ENCODE data around the gene KRTAP10-7. TPM values are rescaled to one million over a fixed set of nuclear protein-coding genes. Genes with fewer than 3 reads are reported as not detected.
A peak's percentile ranks its signal among the peaks of the same experiment; 100 is the strongest.
"Not testable (repeated sequence)": the region's sequence is repeated elsewhere in the genome, so short reads cannot be mapped to it uniquely, and the experiment has no call there.

KRTAP10-7 gene
- total RNA-seq, 2 experiments from 2014 or later = not detected

DNA sequence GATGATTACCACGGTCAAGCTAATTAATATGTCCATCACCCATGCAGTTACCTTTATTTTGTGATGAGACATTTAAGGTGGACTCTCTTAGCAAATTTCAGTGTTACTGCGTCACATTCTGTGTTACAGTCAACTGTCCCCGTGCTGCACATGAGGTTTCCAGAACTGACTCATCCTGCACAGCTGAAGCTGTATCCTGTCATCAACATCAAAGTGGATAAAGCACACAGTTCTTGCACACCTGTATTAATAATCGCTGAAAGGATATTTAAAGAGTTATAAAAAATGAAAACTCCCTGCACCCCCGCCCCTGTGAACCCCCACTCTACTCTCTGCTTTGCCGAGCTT is 16.6 kb upstream of the KRTAP10-7 start:
- peaks cover 15% of the 10 kb centered on the region for H3K4me1 Mint-ChIP-seq (ENCODE audit: low read depth)
- POLR2A ChIA-PET = no interaction called here
- H3K27me3 Mint-ChIP-seq = peaks cover 13% of the 10 kb centered on the region
- H3K4me3 Mint-ChIP-seq = no peak overlapping the region
- CTCF ChIA-PET = interaction anchor here (0.6 to 0.7 kb wide), 2 partner anchors 73 to 210 kb away, joined by 3 read pairs; no protein-coding TSS in a partner anchor
- DNase-seq = peak; percentile 71
- intact Hi-C loops (cut with micrococcal nuclease) = loop anchor here (10.0 kb wide), 1 partner anchor 71 kb away; the partner anchor contains the start of genes KRTAP12-3 and KRTAP12-4
- peaks cover 14% of the 10 kb centered on the region for H3K9me3 Mint-ChIP-seq
- H3K27ac Mint-ChIP-seq = no peak overlapping the region
- H3K36me3 Mint-ChIP-seq = peaks cover 2% of the 10 kb centered on the region

DNA sequence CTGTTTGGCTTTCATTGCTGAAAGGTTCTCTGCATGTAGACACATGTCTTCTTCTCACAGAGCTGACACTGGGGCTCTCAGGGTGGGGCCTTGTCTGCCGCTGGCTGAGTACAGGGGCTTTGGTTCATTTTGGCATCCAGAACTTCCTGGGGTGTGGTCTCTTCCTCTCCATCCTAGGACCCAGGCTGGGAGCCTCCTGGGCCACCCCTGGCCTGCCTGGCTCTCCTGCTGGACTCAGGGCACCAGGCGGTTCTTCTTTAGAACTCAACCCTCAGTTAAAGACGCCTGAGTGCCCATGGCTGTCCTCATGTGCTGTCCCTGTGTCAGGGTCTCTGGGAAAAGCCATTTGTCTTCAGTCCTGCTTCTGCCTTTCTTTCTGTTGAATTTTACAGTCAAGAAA is 14.5 kb upstream of the KRTAP10-7 start:
- intact Hi-C loops (cut with micrococcal nuclease) = loop anchor here (10.0 kb wide), 1 partner anchor 69 kb away; the partner anchor contains the start of genes KRTAP12-3 and KRTAP12-4
- Mint-ChIP-seq H3K27ac (no peak overlapping the region), H3K36me3 (peaks cover 2% of the 10 kb centered on the region), H3K27me3 (peaks cover 18% of the 10 kb centered on the region), H3K9me3 (peaks cover 9% of the 10 kb centered on the region), H3K4me3 (no peak overlapping the region), H3K4me1 (ENCODE audit: low read depth) (peaks cover 15% of the 10 kb centered on the region)
- no peak for DNase-seq
- POLR2A ChIA-PET = interaction anchor here (0.5 kb wide), 1 partner anchor 569 kb away, joined by 3 read pairs; no protein-coding TSS in a partner anchor
- CTCF ChIA-PET = no interaction called here

- no peak overlapping the region for H3K4me3 Mint-ChIP-seq
- peaks cover 4% of the 10 kb centered on the region for H3K4me1 Mint-ChIP-seq (ENCODE audit: low read depth)
- H3K9me3 Mint-ChIP-seq = no peaks in the 10 kb centered on the region
- intact Hi-C loops (cut with micrococcal nuclease) = loop anchor here (10.0 kb wide), 1 partner anchor 66 kb away; the partner anchor contains the start of genes KRTAP12-3 and KRTAP12-4
- DNase-seq = no peak
- no peaks in the 10 kb centered on the region for H3K36me3 Mint-ChIP-seq
- ChIA-PET CTCF (no interaction called here), POLR2A (no interaction called here)
- H3K27me3 Mint-ChIP-seq = peaks cover 18% of the 10 kb centered on the region
- H3K27ac Mint-ChIP-seq = no peak overlapping the region
These were observed 11.3 kb upstream of the KRTAP10-7 start for GRCh38 chr21:44589094-44589493.

- H3K4me1 Mint-ChIP-seq (ENCODE audit: low read depth) = no peaks in the 10 kb centered on the region
- peaks cover 18% of the 10 kb centered on the region for H3K27me3 Mint-ChIP-seq
- no peak overlapping the region for H3K4me3 Mint-ChIP-seq
- no peak for DNase-seq
- POLR2A ChIA-PET = no interaction called here
- intact Hi-C loops (cut with micrococcal nuclease) = loop anchor here (10.0 kb wide), 1 partner anchor 65 kb away; the partner anchor contains the start of genes KRTAP12-3 and KRTAP12-4
- CTCF ChIA-PET = no interaction called here
- no peak overlapping the region for H3K27ac Mint-ChIP-seq
- no peaks in the 10 kb centered on the region for H3K36me3 Mint-ChIP-seq
- no peaks in the 10 kb centered on the region for H3K9me3 Mint-ChIP-seq
These were observed 10.7 kb upstream of the KRTAP10-7 start for GRCh38 chr21:44589586-44590305.

DNA sequence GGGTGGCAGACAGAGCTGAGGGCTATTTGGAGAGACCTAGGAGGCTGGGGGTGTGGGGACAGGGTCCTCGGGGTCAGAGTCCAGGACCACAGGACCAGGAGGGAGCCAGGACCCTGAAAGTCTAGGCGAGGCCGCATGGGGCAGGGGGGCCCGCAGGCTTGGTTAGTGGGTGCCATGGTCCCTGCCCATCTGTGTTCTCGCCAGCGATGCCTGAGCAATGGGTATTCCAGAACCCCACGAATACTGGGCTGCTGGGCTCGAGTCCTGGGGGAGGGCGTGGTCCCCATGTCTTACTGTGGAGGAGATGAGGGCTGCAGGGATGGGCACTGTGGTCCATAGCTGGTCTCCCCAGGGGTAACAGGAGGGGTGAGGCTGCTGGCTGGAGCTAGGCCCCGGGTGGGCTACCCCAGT is 10.1 kb upstream of the KRTAP10-7 start:
- H3K4me3 Mint-ChIP-seq = no peak overlapping the region
- H3K27ac Mint-ChIP-seq = no peak overlapping the region
- DNase-seq = no peak
- intact Hi-C loops (cut with micrococcal nuclease) = no loop called here
- H3K27me3 Mint-ChIP-seq = peaks cover 18% of the 10 kb centered on the region
- H3K36me3 Mint-ChIP-seq = no peaks in the 10 kb centered on the region
- H3K9me3 Mint-ChIP-seq = no peaks in the 10 kb centered on the region
- H3K4me1 Mint-ChIP-seq (ENCODE audit: low read depth) = no peaks in the 10 kb centered on the region
- ChIA-PET POLR2A (no interaction called here), CTCF (no interaction called here)

DNA sequence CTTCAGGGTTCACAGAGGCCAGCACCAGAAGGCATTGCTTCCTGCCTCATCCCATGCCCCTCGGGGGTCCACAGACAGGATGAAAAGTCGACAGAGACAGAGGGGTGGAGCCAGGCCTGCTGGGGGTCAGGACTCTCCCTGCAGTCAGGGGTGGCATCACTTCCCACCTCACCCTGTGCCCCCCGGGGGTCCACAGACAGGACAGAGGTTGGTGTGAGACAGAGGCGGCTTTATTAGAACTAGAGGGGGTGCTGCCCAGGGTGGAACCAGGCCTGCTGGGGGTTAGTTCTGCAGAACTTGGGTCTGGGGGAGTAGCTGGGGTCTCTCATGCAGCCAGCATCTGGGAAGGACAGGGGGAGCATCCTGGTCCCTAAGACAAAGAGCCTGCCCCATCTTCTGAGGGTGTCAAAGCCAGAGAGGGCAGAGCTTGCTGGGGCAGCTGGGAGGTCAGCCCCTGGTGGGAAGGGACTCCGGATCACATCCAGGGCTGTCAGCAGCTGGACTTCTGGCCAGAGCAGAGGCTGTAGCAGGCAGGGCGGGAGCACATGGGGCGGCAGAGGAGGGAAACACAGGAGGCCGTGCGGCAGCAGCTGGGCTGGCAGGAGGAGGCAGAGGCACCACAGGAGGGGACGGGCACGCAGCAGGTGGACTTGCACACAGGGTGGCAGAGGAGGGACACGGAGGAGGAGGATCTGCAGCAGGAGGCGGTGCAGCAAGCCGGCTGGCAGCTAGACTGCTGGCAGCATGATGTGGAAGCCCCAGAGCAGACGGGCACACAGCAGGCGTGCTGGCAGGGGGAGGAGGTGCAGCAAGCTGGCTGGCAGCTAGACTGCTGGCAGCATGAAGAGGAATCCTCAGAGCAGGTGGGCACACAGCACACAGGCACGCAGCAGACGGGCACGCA is 9.2 kb upstream of the KRTAP10-7 start:
- H3K36me3 Mint-ChIP-seq; CTCF ChIA-PET; DNase-seq; H3K4me1 Mint-ChIP-seq (ENCODE audit: low read depth); H3K4me3 Mint-ChIP-seq; H3K9me3 Mint-ChIP-seq; H3K27ac Mint-ChIP-seq; intact Hi-C loops (cut with micrococcal nuclease); POLR2A ChIA-PET: not testable (repeated sequence)
- H3K27me3 Mint-ChIP-seq = peaks cover 13% of the 10 kb centered on the region

- intact Hi-C loops (cut with micrococcal nuclease); H3K27me3 Mint-ChIP-seq; H3K4me3 Mint-ChIP-seq; H3K9me3 Mint-ChIP-seq; DNase-seq; H3K27ac Mint-ChIP-seq; CTCF ChIA-PET; H3K36me3 Mint-ChIP-seq; H3K4me1 Mint-ChIP-seq (ENCODE audit: low read depth); POLR2A ChIA-PET: not testable (repeated sequence)
These were observed 8.6 kb upstream of the KRTAP10-7 start for GRCh38 chr21:44591801-44592130.

- intact Hi-C loops (cut with micrococcal nuclease) = no loop called here
- POLR2A ChIA-PET = no interaction called here
- DNase-seq = no peak
- CTCF ChIA-PET = no interaction called here
- Mint-ChIP-seq H3K27ac (no peak within 1 kb of the TSS), H3K27me3 (peaks cover 5% of the 10 kb centered on the region), H3K9me3 (no peaks in the 10 kb centered on the region), H3K36me3 (no peaks in the 10 kb centered on the region), H3K4me1 (ENCODE audit: low read depth) (no peaks in the 10 kb centered on the region), H3K4me3 (no peak within 1 kb of the TSS)
These were observed 7.7 kb upstream of the KRTAP10-7 start, which contains the start of gene KRTAP10-6 for GRCh38 chr21:44592446-44593311. TSS of gene KRTAP10-6 (minus strand) at chr21:44592505. CDS start at chr21:44592484, 21 bp downstream.

DNA sequence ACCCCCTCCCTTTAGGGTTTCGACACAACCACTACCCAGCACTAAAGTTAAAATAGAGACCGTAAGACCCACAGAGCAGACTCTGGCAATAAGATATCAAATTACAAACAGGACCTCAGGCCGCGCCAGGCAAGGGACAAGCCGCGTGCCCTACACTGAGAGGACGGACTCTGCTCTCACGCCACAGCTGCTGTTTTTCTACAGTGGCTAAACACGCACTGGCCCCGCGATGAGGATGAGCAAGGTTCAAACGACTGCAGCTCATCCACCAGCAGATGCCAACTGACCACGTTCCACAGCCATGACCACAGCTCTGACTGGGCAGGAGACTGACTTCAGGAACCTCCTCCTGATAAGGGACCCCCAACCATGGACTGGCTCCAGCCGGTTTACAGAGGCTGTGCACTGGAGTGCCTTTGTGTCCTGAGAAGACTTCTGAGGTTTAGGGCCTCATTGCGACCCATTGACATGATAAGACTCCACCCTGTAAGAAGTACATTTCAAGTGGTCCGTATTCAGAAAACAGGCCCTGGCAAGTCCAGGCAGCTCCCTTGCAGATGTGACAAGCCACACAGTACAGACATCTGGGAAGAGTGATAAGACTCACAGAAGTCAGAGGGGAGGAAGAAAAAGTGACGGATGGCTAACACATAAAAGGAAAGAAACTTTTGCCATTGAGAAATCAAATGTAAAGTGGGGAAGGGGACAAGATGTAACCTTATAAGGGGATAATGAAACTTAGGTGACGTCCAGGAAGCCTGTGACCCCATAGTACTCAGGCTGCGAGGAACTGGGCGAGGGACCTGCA is 6.6 kb upstream of the KRTAP10-7 start:
- ChIA-PET POLR2A (no interaction called here), CTCF (no interaction called here)
- H3K27ac Mint-ChIP-seq = no peak overlapping the region
- no peaks in the 10 kb centered on the region for H3K4me1 Mint-ChIP-seq (ENCODE audit: low read depth)
- intact Hi-C loops (cut with micrococcal nuclease) = no loop called here
- H3K9me3 Mint-ChIP-seq = peaks cover 2% of the 10 kb centered on the region
- no peak overlapping the region for H3K4me3 Mint-ChIP-seq
- peaks cover 5% of the 10 kb centered on the region for H3K27me3 Mint-ChIP-seq
- no peak for DNase-seq
- H3K36me3 Mint-ChIP-seq = no peaks in the 10 kb centered on the region

- ChIA-PET POLR2A (no interaction called here), CTCF (no interaction called here)
- H3K4me1 Mint-ChIP-seq (ENCODE audit: low read depth) = no peaks in the 10 kb centered on the region
- intact Hi-C loops (cut with micrococcal nuclease) = no loop called here
- no peaks in the 10 kb centered on the region for H3K36me3 Mint-ChIP-seq
- peaks cover under 1% of the 10 kb centered on the region for H3K27me3 Mint-ChIP-seq
- DNase-seq = no peak
- H3K27ac Mint-ChIP-seq = no peak overlapping the region
- no peak overlapping the region for H3K4me3 Mint-ChIP-seq
- H3K9me3 Mint-ChIP-seq = peaks cover 2% of the 10 kb centered on the region
These were observed 5.9 kb upstream of the KRTAP10-7 start for GRCh38 chr21:44594406-44594916.

DNA sequence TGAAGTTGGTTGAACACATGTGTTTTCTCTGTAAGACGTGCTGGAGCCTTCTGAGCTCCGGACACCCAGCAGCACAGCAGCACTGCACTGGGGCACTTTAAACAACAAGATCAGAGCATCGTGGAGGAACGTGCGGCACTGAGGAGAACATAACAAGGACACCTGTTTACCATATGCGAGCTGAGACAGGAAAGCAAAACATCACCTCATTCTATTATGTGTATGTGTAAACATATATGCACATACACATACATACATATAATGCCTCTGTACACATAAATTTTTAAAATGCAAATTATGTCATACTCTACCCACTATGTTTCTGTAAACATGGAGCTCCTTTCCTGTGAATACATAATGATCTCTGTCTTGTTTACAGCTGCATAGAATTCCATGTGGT is 4.9 kb upstream of the KRTAP10-7 start:
- Mint-ChIP-seq H3K9me3 (peaks cover 2% of the 10 kb centered on the region), H3K4me3 (no peak overlapping the region), H3K27ac (no peak overlapping the region), H3K4me1 (ENCODE audit: low read depth) (no peaks in the 10 kb centered on the region), H3K27me3 (no peaks in the 10 kb centered on the region), H3K36me3 (no peaks in the 10 kb centered on the region)
- ChIA-PET CTCF (no interaction called here), POLR2A (no interaction called here)
- intact Hi-C loops (cut with micrococcal nuclease) = no loop called here
- no peak for DNase-seq

Data from activated CD4-positive, alpha-beta memory T cell treated with anti-CD3 and anti-CD28 coated beads for 36 hours (primary cell).